Heart left ventricle (tissue), 13 donors: Measurements from ENCODE around the gene KCTD5.

ENCODE experiments used
- CTCF ChIP-seq, 12 donors: fragments of 200-600 bp; sonication (generic) in 4 of 12; IDR thresholded peaks; one replicate each; pipeline versions ENCODE4 v1.5.0 to v1.8.0; 2018 to 2022; ENCODE audit warnings: antibody characterized with exemption in 12 of 12, mild to moderate bottlenecking in 5 of 12
- POLR2A ChIP-seq, 2 donors: fragments of 450-650 bp; IDR thresholded peaks; one replicate each; pipeline ENCODE4 v1.6.1; 2017; ENCODE audit warnings: antibody characterized with exemption in 2 of 2, mild to moderate bottlenecking in 2 of 2, moderate library complexity in 2 of 2
- donor health status: ischemic (EF 13 %, LVEDD 7.1; RV severe dilation, severe dysfunction).
- donor health status: DM: no; HTN: yes; CAD: no.
- donor health status: DM: no; HTN: no; CAD: no.
- donor health status: ischemic (EF 25% LVEDD 6.9; RV normal size, moderate dysfunction).
- donor health status: ischemic (EF 25% LVEDD 5.7; RV mildly dilated, moderate dysfunction).
- donor health status: ischemic (EF 35%, LVEDD 5.7; RV mildly dilated, moderate dysfunction).
- donor health status: nonischemic (EF 11% LVEDD 7.7; RV severe dilation, severe dysfunction).
- donor health status: DM: yes; HTN: yes; CAD: no.
- donor health status: PGD.
- donor health status: ischemic (EF 29% LVEDD 5.4; RV normal size, mild dysfunction).
- donor health status: nonischemic (EF 23%, LVEDD 6.1; RV moderate dilation, normal function).

DNA sequence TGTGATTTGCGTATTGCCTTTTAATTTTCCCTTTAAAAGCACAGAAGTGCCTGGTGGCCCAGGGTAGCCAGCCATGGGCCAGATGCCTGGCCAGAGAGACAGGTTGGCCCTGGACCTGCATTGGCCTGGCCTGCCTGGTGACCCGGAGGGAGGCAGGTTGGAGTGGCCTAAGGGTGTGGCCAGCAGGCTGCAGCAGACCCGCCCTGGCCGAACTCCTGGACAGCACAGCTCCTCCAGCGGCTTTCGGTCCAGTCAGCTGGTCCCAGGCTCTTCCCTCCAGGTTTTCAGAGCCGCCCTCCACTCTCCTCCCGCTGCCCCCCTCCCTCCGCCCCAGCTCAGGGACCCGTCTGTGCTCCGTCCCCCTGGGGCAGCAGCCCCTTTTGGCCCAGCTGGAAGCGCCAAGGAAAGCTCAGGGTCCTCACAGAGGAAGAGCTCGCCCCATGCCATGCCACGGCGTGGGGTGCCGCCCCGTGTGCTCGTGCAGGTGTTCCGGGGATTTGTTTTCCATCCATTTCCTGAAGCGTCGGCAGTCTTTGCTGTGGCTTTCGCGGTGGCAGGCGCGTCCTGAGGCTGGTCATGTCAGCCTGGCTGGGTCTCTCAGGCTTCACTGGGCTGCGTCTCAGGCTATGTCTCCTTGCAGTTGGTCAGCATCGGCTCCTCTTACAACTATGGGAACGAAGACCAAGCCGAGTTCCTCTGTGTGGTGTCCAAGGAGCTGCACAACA is 19.6 kb downstream of the KCTD5 start:
- TF ChIP-seq CTCF (IDR thresholded peaks at IDR 0.05) (no peak), POLR2A (IDR thresholded peaks at IDR 0.05) (no peak)
